Type B pancreatic cell (in vitro differentiated cells): ENCODE data around the gene MICAL3. TPM values are rescaled to one million over a fixed set of nuclear protein-coding genes. Genes with fewer than 3 reads are reported as not detected.

Experiments used
- DNase-seq: peaks from one replicate; pipeline ENCODE4 v3.0.0; 2021; ENCODE audit warnings: mixed read lengths; ENCODE audit not compliant: unreplicated experiment; ENCODE audit errors: extremely low spot score
- H3K27ac Mint-ChIP-seq: 2 replicates; pipeline ENCODE4 v1.8.0; 2021; ENCODE audit warnings: mild to moderate bottlenecking, mixed read lengths
- H3K27me3 Mint-ChIP-seq: 2 replicates; pipeline ENCODE4 v1.8.0; 2021; ENCODE audit warnings: mixed read lengths
- H3K36me3 Mint-ChIP-seq: 2 replicates; pipeline ENCODE4 v1.8.0; 2021; ENCODE audit warnings: mixed read lengths
- H3K4me1 Mint-ChIP-seq: one replicate; pipeline ENCODE4 v1.8.0; 2021; ENCODE audit warnings: mixed read lengths; ENCODE audit not compliant: unreplicated experiment
- H3K4me3 Mint-ChIP-seq: 2 replicates; pipeline ENCODE4 v1.8.0; 2021; ENCODE audit warnings: mild to moderate bottlenecking, mixed read lengths
- H3K9me3 Mint-ChIP-seq: 2 replicates; pipeline ENCODE4 v1.8.0; 2021; ENCODE audit warnings: mixed read lengths
- CTCF ChIP-seq: fragments of 200-600 bp; sonication (generic); conservative IDR thresholded peaks from 2 replicates; pipeline ENCODE4 v1.5.0; 2021; ENCODE audit warnings: antibody characterized with exemption, mild to moderate bottlenecking
- total RNA-seq: library from RNA; stranded (reverse); gene quantifications from 2 replicates; pipeline ENCODE4 v1.2.1, GENCODE V29; 2021; ENCODE audit warnings: low replicate concordance

MICAL3 gene
- total RNA-seq, 1 donor from 2014 or later, result 56.4 TPM

GRCh38 chr22:17929909-17930308, 94.5 kb downstream of the MICAL3 start:
- no peaks in the 10 kb centered on the region for H3K9me3 Mint-ChIP-seq
- no peaks in the 10 kb centered on the region for H3K27me3 Mint-ChIP-seq
- DNase-seq, result no peak
- H3K36me3 Mint-ChIP-seq, result no peaks in the 10 kb centered on the region
- no peak for TF ChIP-seq CTCF
- H3K27ac Mint-ChIP-seq, result no peak overlapping the region
- H3K4me1 Mint-ChIP-seq, result peaks cover 11% of the 10 kb centered on the region
- no peak overlapping the region for H3K4me3 Mint-ChIP-seq

- no peak for DNase-seq
- Mint-ChIP-seq H3K27ac (no peak overlapping the region), H3K9me3 (no peaks in the 10 kb centered on the region), H3K27me3 (no peaks in the 10 kb centered on the region), H3K36me3 (no peaks in the 10 kb centered on the region), H3K4me3 (no peak overlapping the region), H3K4me1 (peaks cover 14% of the 10 kb centered on the region)
- no peak for TF ChIP-seq CTCF
Measured at GRCh38 chr22:17928391-17928790, 96.0 kb downstream of the MICAL3 start.

- Mint-ChIP-seq H3K27ac (no peak overlapping the region), H3K9me3 (peaks cover 3% of the 10 kb centered on the region), H3K4me3 (no peak overlapping the region), H3K27me3 (no peaks in the 10 kb centered on the region), H3K36me3 (no peaks in the 10 kb centered on the region), H3K4me1 (peaks cover 25% of the 10 kb centered on the region)
- no peak for DNase-seq
- no peak for TF ChIP-seq CTCF
Measured at GRCh38 chr22:17927062-17927461, 97.3 kb downstream of the MICAL3 start.

- H3K27me3 Mint-ChIP-seq, result no peaks in the 10 kb centered on the region
- no peak overlapping the region for H3K27ac Mint-ChIP-seq
- no peak for DNase-seq
- no peak for TF ChIP-seq CTCF
- H3K9me3 Mint-ChIP-seq, result peaks cover 5% of the 10 kb centered on the region
- no peaks in the 10 kb centered on the region for H3K36me3 Mint-ChIP-seq
- H3K4me3 Mint-ChIP-seq, result no peak overlapping the region
- peaks cover 29% of the 10 kb centered on the region for H3K4me1 Mint-ChIP-seq
Measured at GRCh38 chr22:17926516-17926915, 97.8 kb downstream of the MICAL3 start.

GRCh38 chr22:17925431-17925841, 98.9 kb downstream of the MICAL3 start:
- no peak for DNase-seq
- no peaks in the 10 kb centered on the region for H3K27me3 Mint-ChIP-seq
- H3K27ac Mint-ChIP-seq, result no peak overlapping the region
- no peak for TF ChIP-seq CTCF
- peaks cover 5% of the 10 kb centered on the region for H3K9me3 Mint-ChIP-seq
- H3K4me1 Mint-ChIP-seq, result peaks cover 38% of the 10 kb centered on the region
- no peak overlapping the region for H3K4me3 Mint-ChIP-seq
- no peaks in the 10 kb centered on the region for H3K36me3 Mint-ChIP-seq
